GM10266 (cell line): Measurements from ENCODE around the gene HDHD2.

Experiments used
- DNase-seq: peaks from one replicate; pipeline ENCODE4 v3.0.0; 2012; ENCODE audit errors: extremely low spot score
- TF ChIP-seq, protein P1 (sequence below): IDR thresholded peaks from 2 replicates; pipeline ENCODE4 v1.5.1; 2012; ENCODE audit warnings: mild to moderate bottlenecking, low read depth; ENCODE audit not compliant: control insufficient read depth, insufficient read depth; ENCODE audit errors: missing control alignments

HDHD2 gene

DNA sequence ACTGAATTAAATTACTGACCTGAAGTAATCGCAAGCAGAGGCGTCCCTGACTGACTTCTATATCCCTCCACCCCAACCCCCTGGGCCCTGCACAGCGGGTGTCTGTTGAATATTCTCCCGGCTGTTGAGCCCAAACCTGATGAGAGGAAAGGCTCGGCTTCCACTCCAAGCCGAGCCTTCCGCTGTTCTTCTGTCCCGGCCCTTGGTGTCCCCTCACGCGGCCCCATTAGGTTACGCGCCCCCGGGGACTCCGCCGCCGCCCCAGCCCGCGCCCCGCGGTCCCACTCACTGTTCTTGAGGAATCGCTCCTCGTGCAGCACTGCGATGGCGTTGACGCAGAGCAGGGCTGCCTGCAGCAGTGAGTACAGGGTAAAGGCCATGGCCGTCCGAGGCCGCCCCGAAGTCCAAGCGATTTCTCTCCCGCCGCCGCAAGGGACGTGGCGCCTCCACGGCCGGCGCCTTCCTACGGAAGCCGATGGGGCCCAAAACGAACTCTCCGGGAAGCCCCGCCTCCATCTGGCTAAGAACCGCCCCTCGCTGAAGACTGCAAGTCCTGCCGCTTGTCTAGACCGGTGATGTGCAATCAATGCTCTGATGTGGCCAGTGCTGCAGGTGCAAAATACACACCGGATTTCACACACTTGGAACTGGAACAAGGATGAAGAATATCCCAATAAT, 25.7 kb upstream of the HDHD2 start, which contains the start of gene IER3IP1:
IER3IP1 (minus strand) TSS at position 467 of the 678 bp plus-strand sequence; CDS start at position 380, 87 bp downstream.
- peak; percentile 86 for DNase-seq
- TF ChIP-seq, protein P1, sequence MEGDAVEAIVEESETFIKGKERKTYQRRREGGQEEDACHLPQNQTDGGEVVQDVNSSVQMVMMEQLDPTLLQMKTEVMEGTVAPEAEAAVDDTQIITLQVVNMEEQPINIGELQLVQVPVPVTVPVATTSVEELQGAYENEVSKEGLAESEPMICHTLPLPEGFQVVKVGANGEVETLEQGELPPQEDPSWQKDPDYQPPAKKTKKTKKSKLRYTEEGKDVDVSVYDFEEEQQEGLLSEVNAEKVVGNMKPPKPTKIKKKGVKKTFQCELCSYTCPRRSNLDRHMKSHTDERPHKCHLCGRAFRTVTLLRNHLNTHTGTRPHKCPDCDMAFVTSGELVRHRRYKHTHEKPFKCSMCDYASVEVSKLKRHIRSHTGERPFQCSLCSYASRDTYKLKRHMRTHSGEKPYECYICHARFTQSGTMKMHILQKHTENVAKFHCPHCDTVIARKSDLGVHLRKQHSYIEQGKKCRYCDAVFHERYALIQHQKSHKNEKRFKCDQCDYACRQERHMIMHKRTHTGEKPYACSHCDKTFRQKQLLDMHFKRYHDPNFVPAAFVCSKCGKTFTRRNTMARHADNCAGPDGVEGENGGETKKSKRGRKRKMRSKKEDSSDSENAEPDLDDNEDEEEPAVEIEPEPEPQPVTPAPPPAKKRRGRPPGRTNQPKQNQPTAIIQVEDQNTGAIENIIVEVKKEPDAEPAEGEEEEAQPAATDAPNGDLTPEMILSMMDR, result no peak

DNA sequence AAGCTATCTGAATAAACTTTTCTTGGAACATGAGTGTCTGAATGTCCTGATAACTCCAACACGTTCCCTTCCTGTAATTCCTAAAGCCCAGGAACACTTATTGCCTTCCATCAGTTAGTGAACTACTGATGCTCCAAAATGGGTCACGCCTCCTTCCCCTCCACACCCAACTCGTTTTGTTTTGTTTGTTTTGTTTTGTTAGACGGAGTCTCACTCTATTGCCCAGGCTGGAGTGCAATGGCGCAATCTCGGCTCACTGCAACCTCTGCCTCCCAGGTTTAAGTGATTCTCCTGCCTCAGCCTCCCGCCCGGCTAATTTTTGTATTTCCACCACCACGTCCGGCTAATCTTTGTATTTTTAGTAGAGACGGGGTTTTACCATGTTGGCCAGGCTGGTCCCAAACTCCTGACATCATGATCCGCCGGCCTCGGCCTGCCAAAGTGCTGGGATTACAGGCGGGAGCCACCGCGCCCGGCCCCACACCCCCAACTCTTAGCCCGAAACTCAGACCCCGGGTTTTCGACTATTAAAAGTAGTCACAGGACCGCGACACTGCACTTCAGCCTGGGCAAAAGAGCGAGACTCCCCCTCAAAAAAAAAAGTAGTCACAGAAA, 25.1 kb upstream of the HDHD2 start:
- TF ChIP-seq, protein P1, result no peak
- no peak for DNase-seq

DNA sequence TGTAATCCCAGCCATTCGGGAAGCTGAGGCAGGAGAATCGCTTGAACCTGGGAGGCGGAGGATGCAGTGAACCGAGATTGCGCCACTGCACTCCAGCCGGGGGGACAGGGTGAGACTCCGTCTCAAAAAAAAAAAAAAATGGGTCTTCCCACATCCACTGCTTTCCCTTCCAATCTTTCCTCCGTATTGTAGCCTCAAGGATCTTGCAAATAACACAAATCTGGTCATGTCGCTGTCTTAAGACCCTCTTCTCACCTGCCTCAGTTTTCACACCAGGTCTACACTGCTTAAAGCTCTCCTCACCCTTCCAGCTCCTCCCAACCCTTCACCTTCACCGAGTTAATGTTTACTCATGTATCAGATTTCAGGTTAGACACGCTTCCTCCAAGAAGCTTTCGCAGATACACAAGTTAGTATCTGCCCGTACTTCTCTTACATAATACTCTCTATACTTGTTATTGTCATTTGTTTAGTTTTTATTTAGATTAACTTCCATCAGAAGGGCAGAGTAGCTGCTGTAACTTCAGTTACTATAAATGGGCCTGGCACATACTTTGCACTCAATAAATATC, 24.3 kb upstream of the HDHD2 start:
- TF ChIP-seq, protein P1, result no peak
- no peak for DNase-seq

DNA sequence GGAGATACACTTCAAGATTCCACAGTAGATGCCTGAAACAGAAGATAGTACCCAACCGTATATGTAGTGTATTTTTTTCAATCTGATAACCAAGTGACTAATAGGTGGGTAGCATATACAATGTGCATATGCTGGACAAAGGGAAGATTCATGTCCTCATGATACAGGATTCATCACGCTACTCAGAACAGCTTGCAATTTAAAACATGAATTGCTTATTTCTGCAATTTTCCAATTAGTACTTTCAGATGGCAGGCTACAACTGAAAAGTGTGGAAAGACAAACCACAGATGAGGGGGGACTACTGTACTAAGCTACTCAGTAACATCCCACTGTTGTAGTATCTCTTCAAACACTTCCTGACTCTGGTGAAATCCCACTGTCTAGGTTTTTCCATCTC, 22.2 kb upstream of the HDHD2 start:
- DNase-seq, result no peak
- TF ChIP-seq, protein P1, result no peak

DNA sequence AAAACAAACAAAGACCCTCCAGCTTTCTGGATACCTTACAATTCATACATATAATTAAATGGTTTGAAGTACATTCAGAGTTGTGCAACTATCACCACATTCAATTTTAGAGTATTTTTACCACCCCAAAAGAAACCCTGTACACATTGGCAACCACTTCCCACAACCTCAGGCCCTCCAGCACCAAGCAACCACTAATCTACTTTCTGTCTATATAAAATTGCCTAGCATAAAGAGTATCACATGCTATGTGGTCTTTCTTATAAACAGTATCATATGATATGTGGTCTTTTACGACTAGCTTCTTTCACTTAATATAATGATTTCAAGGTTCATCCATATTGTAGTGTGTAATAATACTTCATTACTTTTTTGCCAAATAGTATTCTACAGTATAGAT, 18.6 kb upstream of the HDHD2 start:
- DNase-seq, result no peak
- TF ChIP-seq, protein P1, result no peak

DNA sequence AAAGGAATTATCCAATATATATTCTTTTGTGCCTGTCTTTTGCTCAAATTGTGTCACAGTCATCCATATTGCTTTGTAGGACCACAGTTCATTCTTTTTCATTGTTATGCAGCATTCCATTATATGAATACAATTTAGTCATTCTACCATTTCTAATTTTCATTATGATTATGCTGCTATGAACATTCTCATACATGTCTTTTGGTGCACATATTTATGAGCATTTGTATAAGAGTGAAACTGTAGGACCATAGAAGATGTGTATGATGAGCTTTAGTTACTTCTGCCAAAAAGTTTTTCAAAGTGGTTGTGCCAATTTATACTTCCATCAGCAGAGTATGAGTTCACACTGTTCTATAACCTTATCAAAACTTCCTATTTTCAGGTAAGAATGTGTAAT, 18.2 kb upstream of the HDHD2 start:
- no peak for DNase-seq
- TF ChIP-seq, protein P1, result no peak

DNA sequence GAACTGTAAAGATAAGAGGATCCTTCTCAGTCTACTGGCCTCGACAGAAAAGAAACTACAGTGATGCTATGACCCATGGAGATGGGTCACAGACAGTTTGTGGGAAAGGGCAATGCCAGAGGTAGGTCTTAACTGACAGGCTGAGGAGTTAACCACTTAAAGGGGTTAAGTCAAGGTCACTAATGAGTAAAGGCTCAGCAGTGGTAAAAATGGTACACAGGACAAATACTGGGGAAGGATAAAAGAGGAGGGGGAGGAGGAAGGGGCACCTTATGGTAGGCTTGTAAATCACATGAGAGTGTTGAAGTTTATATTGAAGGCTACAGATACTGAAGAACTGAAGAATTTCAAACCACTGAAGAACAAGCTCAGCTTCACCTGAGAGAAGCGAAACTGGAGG, 16.0 kb upstream of the HDHD2 start:
- DNase-seq, result no peak
- TF ChIP-seq, protein P1, result no peak
